GM10266 (cell line): Measurements from ENCODE around the gene RPA3.
A peak's percentile ranks its signal among the peaks of the same experiment; 100 is the strongest.

ENCODE experiments used
- DNase-seq: peaks from one replicate; pipeline ENCODE4 v3.0.0; 2012; ENCODE audit errors: extremely low spot score
- TF ChIP-seq, protein P1 (sequence below): IDR thresholded peaks from 2 replicates; pipeline ENCODE4 v1.5.1; 2012; ENCODE audit warnings: mild to moderate bottlenecking, low read depth; ENCODE audit not compliant: control insufficient read depth, insufficient read depth; ENCODE audit errors: missing control alignments

RPA3 gene

DNA sequence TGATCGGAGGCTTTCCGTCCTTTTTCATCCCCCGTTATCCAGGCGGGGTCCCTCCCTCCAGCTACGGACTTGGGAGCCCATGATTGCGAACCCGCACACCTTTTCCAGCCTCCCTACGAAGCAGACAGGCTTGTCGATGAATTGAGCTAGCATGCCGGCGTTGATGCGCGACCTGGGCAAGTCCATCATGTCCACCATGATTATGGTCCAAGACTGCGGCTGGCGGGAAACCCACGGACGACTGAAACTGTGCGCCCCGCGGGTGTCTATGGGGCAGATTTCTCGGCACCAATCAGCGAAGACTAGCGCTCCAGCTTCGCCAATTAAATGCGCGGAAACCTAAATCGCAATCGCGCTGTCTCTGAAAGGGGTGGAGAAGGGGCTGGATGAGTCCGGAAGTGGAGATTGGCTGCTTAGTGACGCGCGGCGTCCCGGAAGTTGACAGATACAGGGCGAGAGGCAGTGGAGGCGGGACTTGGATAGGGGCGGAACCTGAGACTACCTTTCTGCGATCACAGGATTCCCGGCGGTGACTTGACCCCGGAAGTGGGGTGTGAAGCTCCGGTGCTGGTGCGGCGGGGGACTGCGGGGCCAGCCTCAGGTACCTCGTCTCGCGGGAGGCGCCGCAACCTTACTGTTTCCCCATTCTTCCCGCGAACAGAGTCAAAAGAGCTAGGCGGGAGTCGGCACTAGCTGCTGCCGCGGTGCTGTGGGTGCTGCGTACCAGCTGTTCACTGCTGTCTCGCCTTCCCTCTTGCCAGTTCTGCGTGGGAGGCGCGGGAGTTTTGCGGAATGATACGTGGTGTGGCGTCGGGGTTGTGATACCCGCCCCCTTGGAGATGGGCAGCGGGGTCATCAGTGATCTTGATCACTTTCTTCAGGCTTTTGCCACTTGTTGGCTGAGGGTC lies 77.9 kb downstream of the RPA3 start, which contains the start of gene UMAD1:
TSS of gene UMAD1 (plus strand) at position 532 of the 908 bp plus-strand sequence. CDS start 32,620 bp downstream, outside the sequence.
- DNase-seq = peak; percentile 88
- TF ChIP-seq, protein P1, sequence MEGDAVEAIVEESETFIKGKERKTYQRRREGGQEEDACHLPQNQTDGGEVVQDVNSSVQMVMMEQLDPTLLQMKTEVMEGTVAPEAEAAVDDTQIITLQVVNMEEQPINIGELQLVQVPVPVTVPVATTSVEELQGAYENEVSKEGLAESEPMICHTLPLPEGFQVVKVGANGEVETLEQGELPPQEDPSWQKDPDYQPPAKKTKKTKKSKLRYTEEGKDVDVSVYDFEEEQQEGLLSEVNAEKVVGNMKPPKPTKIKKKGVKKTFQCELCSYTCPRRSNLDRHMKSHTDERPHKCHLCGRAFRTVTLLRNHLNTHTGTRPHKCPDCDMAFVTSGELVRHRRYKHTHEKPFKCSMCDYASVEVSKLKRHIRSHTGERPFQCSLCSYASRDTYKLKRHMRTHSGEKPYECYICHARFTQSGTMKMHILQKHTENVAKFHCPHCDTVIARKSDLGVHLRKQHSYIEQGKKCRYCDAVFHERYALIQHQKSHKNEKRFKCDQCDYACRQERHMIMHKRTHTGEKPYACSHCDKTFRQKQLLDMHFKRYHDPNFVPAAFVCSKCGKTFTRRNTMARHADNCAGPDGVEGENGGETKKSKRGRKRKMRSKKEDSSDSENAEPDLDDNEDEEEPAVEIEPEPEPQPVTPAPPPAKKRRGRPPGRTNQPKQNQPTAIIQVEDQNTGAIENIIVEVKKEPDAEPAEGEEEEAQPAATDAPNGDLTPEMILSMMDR = no peak

DNA sequence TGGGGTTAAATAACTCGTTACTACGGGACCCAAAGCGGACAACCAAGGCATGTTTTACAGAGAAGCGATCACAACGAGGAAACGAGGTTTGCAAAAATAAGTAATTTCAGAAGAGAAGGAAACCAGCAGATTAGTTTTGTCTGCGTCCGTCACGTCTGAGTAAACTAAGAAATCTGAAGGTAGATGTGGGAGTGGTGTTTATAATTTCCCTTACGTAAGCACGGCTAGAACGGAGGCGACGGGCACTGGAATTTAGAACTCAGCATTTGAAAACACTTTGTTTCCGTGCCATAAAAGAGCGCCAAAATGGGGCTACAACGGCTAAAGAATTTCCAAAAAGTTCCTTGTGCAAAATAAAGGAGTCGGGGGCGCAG lies 78.6 kb downstream of the RPA3 start:
- DNase-seq = peak; percentile 26
- TF ChIP-seq, protein P1 = no peak

DNA sequence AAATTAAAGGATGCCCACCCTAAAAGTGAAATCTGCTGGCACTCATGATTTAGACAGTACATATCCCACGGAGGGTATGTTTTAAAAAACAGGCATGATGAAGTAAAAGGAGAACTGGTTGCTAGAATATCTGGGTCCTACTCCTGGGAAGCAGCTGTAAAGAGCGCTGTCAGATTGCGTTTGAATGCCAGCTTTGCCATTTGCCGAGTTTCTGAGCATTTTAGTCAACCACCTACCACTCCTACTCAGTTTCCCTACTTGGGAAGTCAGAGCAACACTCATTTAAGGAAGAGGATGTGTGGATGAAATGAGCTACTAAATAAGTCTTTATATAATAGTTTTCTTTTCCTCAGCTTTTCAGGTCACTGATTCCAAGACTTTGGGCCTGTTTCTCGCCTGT lies 79.0 kb downstream of the RPA3 start:
- no peak for DNase-seq

DNA sequence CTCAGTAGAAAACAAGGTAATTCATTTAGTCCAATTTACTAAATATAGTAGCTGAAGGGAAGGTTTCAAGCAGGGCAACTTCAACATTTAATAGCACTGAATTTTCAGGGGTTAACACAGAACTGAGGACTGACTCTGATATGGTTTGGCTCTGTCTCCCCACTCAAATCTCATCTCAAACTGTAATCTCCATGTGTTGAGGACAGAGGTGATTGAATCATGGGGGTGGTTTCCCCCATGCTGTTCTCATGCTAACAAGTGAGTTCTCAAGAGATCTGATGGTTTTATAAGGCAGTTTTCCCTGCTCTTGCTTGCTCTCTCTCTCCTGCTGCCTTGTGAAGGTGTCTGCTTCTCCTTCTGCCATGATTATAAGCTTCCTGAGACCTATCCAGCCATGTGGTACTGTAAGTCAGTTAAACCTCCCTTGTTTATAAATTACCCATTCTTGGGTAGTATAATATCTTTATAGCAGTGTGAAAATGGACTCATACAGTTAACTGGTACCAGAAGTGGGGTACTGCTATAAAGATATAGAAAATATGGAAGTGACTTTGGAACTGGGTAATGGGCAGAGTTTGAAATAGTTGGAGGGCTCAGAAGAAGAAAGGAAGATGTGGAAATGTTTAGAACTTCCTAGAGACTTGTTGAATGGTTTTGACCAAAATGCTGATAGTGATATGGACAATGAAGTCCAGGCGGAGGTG lies 87.6 kb downstream of the RPA3 start:
- TF ChIP-seq, protein P1 = no peak
- DNase-seq = no peak

More for the DNA sequence above, 79.0 kb downstream of the RPA3 start:
- TF ChIP-seq, protein P1 = no peak

DNA sequence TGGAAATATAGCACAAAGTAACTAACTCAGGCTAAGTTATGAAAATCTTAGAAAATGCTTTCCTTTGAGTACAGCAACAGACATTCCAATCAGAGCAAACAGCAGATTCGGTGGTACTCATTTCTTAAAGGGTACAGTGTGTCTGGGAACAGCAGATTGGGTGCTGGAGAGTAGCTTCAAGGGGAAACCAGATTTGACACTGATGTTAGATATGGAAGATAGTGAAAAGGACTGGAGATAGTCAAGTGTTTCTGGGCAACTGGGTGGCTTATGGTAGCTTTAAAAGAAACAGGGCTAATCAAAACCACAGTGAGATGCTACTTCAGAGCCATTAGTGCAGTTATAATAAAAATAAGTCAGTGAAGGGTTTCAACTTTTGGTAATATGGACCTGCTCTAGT lies 89.9 kb downstream of the RPA3 start:
- TF ChIP-seq, protein P1 = no peak
- DNase-seq = no peak

DNA sequence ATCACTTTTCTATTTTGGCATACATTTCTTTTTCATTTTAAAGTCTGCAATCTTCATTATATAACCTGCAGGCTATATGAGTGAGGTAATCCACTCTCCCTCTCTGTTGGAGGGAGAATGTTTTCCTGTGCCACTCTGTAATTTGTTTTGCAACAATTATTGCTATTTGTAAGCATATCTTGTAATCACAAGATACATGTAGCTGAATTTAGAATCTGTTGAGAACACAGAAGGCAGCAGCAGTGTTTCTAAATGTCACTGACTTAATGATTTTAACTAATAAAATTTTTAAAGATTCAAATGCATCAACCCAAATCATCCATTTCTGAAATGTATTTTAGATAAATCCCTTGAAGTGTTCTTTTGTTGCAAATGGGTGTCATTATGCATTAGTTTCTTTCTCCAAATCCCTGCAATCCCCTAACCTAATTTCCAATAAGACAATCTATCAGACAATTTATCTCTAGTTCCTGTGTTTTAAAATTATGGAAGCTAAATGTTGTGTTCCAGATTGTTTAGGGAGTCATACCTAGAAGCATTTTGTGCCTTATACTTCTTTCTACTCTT lies 97.7 kb downstream of the RPA3 start:
- DNase-seq = no peak
- TF ChIP-seq, protein P1 = no peak
